Inflammatory macrophage treated with lipopolysaccharide for 1 hour (primary cell): Measurements from ENCODE around the gene BEST1.

Experiments used
- DNase-seq, 2 donors: peaks; one replicate each; pipeline ENCODE4 v3.0.0-alpha.2; 2020 to 2022

The BEST1 gene

DNA sequence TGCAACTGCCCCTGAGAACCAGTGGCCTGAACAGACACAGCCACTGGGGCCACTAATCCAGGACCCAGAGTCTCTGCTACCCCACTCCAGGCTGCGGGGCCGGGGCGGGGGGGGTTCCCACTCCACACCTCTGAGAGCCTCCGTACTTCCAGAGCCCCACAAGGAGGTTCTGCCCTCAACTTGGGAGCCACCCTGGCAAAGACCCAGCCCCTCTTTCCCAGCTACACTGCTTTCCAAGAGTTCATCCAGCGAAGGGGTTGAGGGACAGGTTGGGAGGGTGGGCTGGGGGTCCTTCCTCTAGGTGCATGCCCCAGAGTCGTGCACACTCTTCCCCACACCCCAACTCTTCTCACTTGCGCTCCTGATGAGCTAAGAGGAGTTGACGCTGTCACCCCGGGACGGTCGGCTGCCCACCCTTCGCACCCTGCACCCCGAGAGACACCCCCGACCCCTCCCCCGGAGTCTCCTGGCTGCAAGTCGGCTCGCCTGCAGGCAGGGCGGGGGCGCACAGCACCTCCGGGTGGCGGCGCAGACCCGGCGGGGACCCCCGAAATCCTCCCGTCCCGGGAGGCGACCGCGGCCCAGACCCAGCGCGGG lies 33.3 kb upstream of the BEST1 start:
- no peak for DNase-seq

DNA sequence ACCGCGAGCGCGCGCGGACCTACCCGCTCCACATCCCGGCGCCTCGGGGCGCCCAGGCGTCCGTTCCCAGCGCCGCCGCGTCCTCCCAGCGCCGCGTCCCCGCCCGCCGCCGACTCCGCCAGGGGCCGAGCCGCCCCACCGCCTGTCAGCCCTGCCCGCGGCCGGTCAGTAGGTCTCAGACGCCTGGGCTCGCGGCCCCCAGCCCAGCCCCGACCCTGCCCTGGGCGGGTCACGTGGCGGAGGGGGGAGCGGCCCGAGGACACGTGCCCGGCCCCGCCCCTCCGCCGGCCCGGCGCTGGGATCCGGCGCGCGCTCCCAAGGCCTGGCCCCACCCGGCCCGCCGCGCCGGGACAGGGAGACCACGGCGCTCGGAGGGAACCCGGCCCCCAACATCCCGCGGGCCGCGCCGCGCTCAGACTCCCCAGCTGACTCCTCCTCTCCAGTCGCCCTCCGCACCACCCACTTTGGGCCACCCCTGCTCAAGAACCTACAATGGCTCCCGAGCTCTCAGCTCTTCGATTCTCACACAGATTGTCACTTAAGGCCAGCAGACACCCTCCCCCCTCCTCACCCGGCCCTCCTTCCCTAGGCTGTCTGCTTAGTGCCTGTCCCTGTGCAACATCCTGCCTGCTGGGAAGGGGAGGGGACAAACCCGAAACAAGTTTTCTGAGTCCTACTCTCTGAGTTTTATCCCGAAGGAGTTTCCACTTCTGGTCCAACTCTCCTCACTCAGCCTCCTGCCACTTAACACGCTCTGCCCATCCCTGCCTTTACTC lies 32.6 kb upstream of the BEST1 start, which contains the start of gene RAB3IL1:
Gene RAB3IL1 (minus strand): TSS at position 233 of the 776 bp plus-strand sequence. CDS start 199 bp downstream, at position 34.
- DNase-seq: no peak

DNA sequence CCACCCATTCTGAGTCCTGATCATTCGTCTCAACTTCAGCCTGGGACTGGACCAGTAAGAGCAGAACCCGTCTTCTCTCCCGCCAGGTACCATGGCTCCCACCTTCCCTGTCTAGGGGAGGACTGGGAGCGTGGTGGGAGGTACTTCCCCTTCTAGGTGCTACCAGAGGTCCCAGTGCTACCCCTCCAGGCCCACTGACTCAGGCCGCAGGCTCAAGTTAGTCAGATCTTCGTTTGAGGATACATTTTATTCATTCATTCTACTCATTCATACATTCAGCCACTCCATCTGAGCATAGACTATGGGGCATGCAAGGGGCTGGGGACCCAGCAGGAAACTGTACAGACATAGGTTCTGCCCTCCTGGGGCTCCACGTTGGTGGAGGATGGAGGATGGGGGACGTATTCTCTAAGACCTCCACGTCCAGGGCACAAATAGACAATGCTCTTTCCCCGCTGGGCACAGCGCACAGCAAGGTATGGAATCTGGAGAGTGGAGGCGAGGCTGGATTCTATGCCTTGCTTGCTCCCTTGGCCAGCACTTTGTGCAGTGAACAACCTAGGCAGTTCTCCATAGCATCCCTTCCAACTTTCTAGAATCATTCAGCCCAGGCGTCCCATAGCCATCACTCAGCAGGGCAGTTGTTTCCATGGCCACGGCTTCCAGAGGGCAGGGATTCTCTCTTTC lies 31.8 kb upstream of the BEST1 start:
- no peak for DNase-seq

DNA sequence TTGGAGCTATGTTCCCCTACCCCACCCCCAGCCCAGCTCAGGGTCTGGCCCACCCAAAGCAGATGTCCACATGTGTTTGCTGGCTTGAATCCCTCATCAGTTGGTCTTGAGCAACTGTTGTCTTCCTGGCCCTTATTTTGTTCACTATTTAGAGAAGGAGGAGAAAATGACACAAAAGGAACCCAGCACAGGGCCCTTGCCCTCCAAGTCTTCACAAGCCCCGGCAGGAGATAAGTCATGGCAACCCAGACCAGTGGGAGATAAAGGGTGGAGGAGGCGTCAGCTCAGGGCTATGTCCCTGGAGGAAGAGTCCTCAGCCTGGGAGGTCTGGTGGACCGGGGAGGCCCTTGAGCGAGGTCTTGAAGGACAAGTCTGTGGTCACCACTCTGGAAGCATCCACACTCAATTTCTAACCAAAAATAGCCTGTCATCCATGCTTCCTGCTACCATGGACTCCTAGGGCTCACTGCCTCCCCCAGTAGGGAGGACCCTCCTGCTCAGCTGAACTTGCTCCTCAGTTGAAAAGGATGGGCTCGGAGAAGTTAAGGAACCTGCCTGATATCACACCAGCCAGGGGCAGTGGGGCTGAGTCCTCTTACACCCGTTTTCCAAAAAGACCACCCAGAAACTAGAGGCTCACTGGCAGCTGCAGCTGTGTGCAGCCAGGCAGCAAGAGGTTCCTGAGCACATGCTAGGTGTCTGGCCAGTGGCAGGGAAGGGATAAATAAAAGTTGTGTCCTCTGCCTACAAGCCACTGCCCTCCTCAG lies 31.0 kb upstream of the BEST1 start:
- DNase-seq: no peak

DNA sequence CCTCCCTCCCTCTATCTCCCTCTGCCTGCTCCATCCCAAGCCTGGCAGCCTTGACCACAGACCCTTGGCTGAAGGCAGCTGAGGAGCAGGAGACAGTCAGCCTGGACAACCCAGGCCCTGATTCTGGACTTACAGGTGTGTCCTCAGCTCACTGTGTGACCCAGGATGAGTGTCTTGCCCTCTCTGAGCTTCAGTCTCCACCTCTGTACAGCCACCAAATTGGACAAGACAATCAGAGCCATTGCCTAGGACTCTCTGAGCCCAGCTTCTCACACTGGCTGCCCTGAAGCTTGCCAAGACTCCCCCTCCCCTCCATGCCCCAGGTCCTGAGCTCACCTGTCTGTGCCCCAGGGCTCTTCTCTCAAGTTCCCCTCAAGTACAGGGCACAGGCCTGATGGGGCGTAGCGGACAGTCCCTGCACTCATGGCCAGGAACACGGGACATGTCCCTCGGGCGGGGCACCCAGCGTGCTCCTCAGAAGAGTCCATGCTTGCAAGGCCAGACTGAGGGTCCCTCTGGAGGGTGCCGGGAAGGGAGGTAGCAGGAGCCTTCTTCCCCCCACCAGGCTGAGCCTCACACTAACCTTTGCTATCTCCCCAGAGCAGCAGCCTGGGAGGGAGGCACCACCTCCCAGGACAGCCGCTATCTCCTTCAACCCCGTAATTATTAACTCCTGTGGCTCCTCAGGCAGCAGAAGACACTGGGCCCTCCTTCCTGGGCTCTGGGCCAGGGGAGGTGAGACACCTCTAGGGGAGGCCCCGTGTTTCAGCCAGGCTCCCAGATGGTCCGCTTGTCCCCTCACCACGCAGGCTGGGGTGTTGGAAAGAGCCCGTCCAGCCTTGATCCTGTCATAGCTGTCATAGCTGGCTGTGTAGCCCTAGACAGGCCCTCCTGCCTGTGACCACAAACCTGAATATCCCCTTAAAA lies 30.2 kb upstream of the BEST1 start:
- DNase-seq: no peak

DNA sequence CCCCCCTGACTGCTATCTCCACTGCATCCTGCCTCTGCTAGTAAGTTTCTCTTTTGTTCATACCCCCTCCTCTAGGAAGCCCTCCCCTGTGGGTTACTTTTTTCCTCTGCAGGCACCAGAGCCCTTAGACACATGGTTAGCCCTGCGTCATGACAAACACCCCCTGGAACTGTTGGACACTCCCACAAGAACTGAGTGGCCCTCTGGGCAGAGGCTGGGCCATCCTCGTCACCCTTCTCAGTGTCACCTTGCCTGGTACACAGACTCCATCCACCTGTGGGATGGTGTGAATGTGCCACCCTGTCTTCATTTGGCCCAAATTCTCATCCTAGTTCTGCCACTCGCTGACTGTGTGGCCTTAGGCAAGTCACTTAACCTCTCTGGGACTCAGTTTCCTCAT lies 28.7 kb upstream of the BEST1 start:
- DNase-seq: no peak

DNA sequence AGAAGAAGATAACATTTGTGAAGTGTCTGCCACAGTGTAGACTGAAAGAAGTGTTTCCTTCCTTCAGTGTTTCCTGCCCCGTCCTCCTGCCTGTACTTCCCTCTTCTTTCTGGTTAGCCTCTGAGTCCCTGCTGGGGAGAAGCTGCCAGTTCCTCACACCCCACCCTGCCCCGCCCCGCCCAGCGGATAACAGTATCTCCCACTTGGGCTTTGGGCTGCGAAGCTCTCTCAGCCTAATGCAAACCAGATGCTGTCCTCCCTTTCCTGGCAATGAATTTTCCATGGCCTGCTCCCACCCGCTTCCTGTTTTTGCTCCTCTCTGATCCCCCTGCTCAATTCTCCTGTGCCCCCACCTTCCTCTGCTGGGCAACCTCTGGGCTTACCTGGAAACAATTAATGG lies 27.6 kb upstream of the BEST1 start:
- DNase-seq: peak; percentile 45 to 66

DNA sequence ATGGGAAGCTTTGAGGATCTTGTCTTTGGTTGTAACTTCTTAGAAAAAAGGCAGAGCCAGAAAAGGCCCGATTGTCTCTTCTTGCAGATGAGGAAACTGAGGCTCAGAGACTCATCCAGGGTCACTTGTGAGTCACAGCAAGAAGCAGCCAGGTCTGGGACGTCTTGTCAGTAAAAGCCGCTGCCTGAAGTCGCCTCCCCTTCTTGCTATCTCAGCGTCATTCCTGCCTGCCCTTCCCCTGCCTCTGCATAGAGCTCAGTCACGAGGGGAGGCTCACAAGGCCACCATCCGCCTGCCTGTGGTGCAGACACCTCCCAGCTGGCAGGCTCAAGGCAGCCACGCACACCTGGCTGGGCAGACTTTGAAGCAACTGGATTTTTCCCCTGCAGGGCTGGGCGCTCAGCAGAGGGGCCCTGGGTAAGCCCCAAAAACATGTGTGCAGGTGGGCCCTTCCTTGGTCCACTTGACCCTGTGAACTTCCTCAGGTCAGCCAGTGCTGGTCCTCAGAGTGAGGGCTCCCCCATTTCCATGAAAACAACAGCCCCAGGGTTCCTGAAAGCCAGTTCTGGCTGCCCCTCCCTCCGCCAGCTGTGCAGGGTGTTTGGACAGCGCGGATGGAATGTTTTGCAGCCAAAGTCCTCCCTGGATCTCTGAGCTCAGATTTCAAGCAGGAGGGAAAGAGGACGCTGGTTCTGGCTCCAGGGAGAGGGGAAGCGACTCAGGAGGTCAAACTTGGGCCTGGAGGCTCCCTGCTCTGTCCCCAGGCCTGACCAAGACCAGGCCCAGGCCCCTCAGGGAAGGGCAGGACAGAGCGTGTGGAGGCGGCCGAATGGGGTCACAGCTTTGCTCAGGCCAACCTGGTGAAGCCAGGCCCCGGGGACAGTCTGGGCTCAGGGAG lies 26.7 kb upstream of the BEST1 start:
- DNase-seq: peak in 1 of 2 donors; percentile 29

DNA sequence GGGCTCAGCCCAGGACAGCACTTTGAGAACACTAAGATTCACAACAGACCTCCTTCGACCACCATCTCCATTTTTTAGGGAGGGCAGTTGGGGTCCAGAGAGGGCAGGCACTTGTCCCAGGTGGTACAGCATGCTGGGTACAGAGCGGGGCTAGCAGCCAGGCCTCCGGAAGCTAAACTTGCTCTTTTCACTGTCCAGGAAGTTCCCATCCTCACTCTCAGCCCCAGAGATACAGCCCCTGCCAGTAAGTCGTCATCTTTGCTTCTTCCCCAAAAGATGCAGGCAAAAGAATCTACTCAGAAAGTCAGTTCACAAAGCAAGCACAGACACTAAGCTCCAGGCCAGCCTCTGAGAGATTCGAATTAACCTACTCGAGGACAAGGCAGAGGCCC lies 26.1 kb upstream of the BEST1 start:
- no peak for DNase-seq

DNA sequence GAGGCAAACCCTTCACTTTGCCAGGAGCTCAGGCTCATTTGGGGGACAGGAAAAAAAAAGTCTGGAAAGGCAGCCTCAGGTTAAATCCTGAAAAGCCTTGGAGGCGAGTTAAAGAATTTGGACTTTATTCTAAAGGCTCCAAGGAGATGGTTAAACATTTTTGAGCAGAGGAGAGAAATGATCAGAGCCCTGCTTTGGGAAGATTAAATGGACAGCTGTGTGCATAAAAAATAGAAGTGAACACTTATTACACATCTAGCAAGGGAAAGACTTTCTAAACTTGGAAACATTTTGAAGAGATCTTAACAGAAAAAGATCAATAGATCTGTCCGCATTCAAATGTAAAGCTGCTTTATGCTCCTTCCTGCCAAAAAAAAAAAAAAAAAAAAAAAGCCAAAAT lies 24.4 kb upstream of the BEST1 start:
- no peak for DNase-seq

DNA sequence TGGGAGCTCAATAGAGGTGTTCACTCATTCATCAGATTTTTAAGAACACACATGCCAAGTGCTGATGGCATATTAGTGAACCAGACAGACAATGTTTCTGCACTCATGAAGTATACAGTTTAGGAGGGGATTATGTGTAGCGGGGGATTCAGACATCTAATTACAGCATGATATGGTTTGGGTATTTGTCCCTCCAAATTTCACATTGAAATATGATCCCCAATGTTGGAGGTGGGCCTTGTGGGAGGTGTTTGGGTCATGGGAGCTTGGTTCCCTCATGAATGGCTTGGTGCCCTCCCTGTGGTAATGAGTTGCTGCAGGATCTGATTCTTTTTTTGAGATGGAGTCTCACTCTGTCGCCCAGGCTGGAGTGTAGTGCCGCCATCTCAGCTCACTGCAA lies 23.9 kb upstream of the BEST1 start:
- no peak for DNase-seq

DNA sequence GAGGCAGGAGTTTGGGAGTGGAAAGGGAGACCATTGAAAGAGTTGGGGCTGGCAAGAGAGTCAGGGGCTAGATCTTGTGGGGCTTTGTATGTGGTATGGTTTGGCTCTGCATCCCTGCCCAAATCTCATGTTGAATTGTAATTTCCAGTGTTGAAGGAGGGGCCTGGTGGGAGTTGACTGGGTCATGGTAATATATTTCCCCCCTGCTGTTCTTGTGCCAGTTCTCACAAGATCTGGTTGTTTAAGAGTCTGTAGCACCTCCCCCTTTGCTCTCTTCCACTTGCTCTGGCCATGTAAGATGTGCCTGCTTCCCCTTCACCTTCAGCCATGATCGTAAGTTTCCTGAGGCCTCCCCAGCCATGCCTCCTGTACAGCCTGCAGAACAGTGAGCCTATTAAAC lies 22.6 kb upstream of the BEST1 start:
- peak in 1 of 2 donors; percentile 72 for DNase-seq

DNA sequence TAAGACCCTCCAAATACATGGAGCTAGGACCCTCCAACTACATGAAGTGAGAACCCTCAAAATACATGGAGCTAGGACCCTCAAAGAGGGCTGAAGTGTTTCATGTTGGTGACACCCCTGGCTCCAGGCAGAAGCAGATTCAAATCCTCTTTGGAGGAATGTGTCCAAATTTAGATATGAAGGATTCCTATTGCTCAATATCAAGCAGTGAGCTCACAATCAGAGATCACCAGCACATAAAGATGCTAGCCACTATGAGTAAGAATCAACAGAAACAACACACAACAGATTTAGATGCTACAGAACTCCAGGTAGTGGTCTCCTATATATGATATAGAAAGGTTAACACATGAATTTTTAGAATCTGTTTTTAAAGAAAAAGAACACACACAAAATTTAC lies 21.5 kb upstream of the BEST1 start:
- peak in 1 of 2 donors; percentile 29 for DNase-seq

DNA sequence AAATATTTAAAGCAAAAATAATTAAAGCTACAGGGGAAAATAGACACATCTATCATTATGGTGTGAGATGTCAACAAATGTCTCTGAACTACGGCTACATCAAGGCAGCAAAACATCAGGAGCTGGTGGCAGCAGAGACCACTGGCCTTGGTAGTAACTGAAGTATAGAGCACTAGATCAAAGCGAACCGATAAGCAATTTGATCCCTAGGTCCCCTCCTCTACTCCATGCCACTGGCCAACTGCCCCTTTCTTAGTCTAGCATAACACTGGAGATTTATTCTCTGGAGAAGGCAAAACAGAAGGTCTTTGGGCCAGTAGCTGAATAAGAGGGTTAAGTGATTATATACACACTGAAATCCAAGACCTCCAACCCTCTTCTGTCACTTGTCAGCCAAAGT lies 19.2 kb upstream of the BEST1 start:
- no peak for DNase-seq

DNA sequence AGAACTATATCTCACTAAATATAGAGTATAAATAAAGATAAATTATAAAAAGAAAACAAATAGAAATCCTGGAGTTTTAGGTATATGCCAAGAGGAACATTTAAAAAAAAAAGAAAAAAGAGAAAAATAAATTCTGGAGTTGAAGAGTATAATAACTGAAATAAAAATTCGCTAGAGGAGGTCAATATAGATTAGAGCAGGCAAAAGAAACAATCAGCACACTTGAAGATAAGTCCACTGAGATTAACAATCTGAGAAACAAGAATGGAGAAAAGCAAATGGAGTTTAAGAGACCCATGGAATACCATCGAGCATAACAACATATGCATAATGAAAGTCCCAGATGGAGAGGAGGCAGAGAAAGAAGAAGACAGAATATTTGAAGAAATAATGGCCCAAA lies 14.3 kb upstream of the BEST1 start:
- no peak for DNase-seq

DNA sequence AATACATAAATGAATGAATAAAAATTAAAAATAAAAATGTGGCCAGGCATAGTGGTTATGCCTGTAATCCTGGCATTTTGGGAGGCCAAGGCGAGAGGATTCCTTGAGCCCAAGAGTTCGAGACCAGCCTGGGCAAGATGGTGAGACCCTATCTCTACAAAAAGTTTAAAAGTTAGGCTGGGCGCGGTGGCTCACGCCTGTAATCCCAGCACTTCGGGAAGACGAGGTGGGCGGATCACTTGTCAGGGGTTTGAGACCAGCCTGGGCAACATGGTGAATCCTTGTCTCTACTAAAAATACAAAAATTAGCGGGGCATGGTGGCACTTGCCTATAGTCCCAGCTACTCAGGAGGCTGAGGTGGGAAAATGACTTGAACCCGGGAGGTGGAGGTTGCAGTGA lies 9.7 kb upstream of the BEST1 start:
- no peak for DNase-seq

DNA sequence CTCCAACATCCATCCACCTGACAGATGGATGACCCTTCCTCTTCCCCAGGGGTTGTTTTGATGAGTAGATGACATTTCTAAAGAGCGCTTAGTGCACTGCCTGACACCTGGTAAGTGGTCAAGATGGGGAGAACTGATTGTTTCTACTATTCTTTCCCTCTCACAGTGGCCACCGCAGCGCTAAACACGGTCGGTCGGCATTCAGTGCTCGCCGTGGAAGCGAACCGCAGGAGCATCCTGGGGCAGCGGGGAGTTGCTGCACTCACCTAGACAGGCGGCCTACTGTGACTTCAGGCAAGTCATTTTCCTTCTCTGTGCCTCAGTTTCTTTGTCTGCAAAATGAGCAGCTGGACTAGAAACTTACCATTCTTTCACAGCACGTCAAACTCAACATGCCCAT lies 5.0 kb upstream of the BEST1 start:
- no peak for DNase-seq

DNA sequence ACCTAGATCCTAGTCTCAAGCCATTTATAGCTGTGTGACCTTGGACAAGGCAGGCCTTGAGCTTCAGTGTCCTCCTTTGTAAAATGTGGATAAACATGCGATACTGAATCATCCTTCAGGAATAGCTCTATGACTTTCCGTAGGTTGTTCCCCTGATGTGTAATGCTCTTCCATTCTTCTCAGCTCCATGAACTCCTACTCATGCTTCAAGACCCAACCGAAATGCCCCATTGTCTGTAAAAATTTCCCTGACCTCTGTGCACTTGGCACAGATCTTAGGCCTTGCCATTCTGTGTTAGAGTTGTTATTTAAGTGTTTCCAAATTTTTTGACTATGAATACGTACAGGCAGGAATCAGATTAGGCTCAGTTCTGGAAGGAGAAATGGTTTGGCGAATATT lies 3.3 kb upstream of the BEST1 start:
- no peak for DNase-seq

DNA sequence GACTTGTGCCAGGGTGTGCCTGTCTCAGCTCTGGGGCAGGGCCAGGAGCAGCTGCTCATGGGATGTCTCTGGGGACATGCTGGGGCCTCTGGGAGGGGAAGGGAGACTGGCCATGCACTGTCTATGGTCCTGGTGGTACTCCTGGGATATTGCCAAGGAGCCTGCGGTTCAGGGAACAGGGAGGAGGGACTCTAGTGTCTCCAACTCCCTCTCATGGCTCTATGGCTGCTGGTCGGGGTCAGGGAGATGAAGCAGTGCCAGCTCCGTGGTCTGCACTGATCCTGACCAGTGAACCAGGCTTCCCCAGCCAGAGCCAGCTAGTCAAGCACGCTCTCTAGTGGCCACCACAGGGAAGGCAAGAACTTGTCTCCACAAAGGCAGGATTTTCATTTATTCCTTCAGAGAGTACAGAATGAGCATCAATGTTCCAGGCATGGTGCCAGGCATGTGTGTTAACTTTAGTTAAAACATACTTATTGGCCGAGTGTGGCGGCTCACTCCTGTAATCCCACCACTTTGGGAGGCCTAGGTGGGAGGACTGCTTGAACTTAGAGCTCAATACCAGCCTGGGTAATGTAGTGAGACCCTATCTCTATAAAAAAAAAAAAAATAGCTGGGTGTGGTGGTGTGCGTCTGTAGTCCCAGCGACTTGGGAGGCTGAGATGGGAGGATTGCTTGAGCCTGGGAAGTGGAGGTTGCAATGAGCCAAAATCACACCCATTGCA lies 2.5 kb upstream of the BEST1 start:
- DNase-seq: peak; percentile 63 to 92

DNA sequence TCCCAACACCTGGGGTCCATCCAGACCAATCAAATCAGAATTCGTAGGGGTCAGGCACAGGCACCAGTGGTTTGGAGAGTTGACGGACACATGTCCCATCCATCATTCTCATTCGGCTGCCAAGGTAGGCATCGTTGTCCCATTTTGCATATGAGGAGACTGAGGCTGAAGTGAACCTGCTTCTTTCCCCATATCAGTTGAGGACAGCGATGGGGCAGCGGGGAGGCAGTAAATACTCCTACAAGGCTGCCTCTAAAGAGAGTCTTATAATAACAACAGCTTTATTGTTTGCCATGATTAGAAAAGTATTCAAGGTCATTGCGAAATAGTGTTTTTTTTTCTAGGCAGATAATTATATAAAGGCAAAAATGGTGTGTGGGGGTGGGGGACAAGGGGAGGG lies 1.6 kb upstream of the BEST1 start:
- no peak for DNase-seq
